ES-I3 (cell line): Measurements from ENCODE around the gene GJE1.

Experiments used
- H3K36me3 ChIP-seq: 2 replicates; pipeline ENCODE4 v1.6.1; 2013; ENCODE audit warnings: mild to moderate bottlenecking, low read length, control low read depth, moderate library complexity; ENCODE audit not compliant: insufficient read depth
- H3K4me1 ChIP-seq: 2 replicates; pipeline ENCODE4 v1.6.1; 2013; ENCODE audit warnings: mild to moderate bottlenecking, control low read depth, low read length; ENCODE audit not compliant: insufficient read depth
- H3K9ac ChIP-seq: 2 replicates; pipeline ENCODE4 v1.6.1; 2013; ENCODE audit warnings: low read depth, mild to moderate bottlenecking, low read length, moderate library complexity
- H3K9me3 ChIP-seq: 2 replicates; pipeline ENCODE4 v1.6.1; 2013; ENCODE audit warnings: mild to moderate bottlenecking, low read length, moderate library complexity; ENCODE audit not compliant: control insufficient read depth, insufficient read depth

Gene GJE1

DNA sequence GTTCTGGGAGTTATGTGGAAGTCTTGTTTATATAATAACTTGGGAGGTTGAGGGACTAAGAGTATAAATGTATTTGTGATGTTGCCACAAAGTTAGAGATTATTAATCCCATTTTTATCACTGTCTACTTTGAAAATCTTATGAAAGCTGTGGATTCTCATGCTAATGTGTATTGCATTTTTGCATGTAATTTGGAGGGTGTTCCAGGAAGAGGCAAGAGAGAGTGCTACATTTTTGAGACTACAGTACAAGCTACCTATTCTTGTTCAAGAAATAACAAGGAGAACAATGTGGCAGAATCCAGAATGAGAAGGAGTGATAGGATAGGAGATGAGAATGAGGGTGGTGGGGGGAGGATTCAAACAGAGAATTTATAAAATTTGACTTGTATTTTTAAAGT is 49.3 kb downstream of the GJE1 start:
- Histone ChIP-seq H3K9me3 (no peaks in the 10 kb centered on the region), H3K9ac (no peak overlapping the region), H3K4me1 (no peaks in the 10 kb centered on the region), H3K36me3 (no peaks in the 10 kb centered on the region)

DNA sequence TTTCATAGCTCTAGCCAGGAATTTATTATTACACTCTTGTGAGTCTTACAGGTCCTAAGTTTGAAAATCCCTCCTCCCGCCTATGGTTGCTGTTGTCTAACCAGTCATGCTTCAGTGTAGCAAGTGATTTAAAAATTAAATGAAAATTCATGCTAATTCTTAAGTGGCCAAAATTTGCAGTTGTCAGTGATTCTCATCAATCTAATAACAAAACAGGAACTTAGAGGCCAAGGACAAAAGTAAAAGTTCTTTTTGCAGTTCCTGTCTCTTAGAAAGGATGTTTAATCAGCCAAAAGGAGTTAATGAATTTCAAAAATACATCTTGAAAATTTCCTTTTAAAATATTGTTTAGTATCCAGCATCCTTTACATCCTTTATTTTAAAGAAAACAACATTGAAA is 50.6 kb downstream of the GJE1 start:
- no peak overlapping the region for H3K9ac ChIP-seq
- no peaks in the 10 kb centered on the region for H3K36me3 ChIP-seq
- no peaks in the 10 kb centered on the region for H3K9me3 ChIP-seq
- no peaks in the 10 kb centered on the region for H3K4me1 ChIP-seq

DNA sequence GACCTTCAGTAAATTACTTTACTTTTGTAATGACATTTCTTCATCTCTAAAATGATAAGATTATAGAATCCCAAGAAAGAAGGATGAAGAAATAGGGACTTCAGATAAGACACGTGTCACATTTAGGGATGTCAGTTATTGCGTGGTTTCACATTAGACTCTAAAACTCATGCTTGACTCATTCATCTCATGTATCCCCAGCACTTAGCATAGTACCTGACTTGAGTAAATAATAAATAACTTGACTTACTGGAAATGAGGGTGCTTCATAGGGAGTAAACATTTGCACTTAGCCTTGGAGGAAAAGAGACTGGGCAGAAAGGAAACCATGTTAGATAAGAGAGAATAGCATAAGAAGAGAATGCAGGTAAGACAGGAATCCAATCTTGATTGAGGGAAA is 51.6 kb downstream of the GJE1 start:
- Histone ChIP-seq H3K4me1 (no peaks in the 10 kb centered on the region), H3K9ac (no peak overlapping the region), H3K36me3 (no peaks in the 10 kb centered on the region), H3K9me3 (no peaks in the 10 kb centered on the region)
